Stomach (tissue), 9 donors: ENCODE measurements around the gene NPAS1. TPM values are rescaled to one million over a fixed set of nuclear protein-coding genes. Genes with fewer than 3 reads are reported as not detected.
"Not testable (repeated sequence)": the region's sequence is repeated elsewhere in the genome, so short reads cannot be mapped to it uniquely, and the experiment has no call there.

ENCODE experiments used
- DNase-seq, 2 donors: peaks; one replicate each; pipeline versions ENCODE4 v3.0.0 to v3.0.0-alpha.2; 2013 to 2019
- H3K27ac ChIP-seq, 5 donors: fragments of 200-600 bp in 4 of 5; sonication (generic) in 4 of 5; one replicate each; pipeline ENCODE4 v1.5.1; 2013 to 2019; ENCODE audit warnings: mild to moderate bottlenecking in 1 of 5, moderate library complexity in 1 of 5
- H3K27me3 ChIP-seq, 3 donors: fragments of 200-600 bp; sonication (generic); one replicate each; pipeline ENCODE4 v1.5.1; 2017 to 2019; ENCODE audit warnings: mixed run types in 1 of 3
- H3K36me3 ChIP-seq, 4 donors: fragments of 200-600 bp; sonication (generic); 1 replicate in 3 of 4; 2 replicates in 1 of 4; pipeline ENCODE4 v1.5.1; 2016 to 2019
- H3K4me1 ChIP-seq, 4 donors: fragments of 200-600 bp; sonication (generic); one replicate each; pipeline ENCODE4 v1.5.1; 2016 to 2019
- H3K4me3 ChIP-seq, 4 donors: fragments of 200-600 bp; sonication (generic) in 3 of 4; one replicate each; pipeline ENCODE4 v1.5.1; 2016 to 2019; ENCODE audit warnings: mild to moderate bottlenecking in 1 of 4
- H3K9me3 ChIP-seq, 4 donors: fragments of 200-600 bp; sonication (generic); one replicate each; pipeline ENCODE4 v1.5.1; 2016 to 2019
- CTCF ChIP-seq, 7 experiments: fragments of 450-650 bp in 4 of 7; fragments of 200-600 bp in 3 of 7; sonication (generic) in 3 of 7; IDR thresholded peaks; one replicate each; pipeline ENCODE4 v1.5.1; 2016 to 2019; ENCODE audit warnings: antibody characterized with exemption in 7 of 7, control low read depth in 2 of 7, mild to moderate bottlenecking in 1 of 7
- EP300 ChIP-seq: sonication (generic); formaldehyde crosslinking; IDR thresholded peaks from one replicate; pipeline ENCODE4 v1.6.1; 2017; ENCODE audit warnings: antibody characterized with exemption
- POLR2A ChIP-seq, 4 donors: fragments of 450-650 bp; IDR thresholded peaks; one replicate each; pipeline ENCODE4 v1.6.1; 2016; ENCODE audit warnings: antibody characterized with exemption in 4 of 4, control low read depth in 2 of 4, mild to moderate bottlenecking in 1 of 4, moderate library complexity in 1 of 4
- POLR2AphosphoS5 ChIP-seq, 3 donors: sonication (generic); formaldehyde crosslinking; IDR thresholded peaks; one replicate each; pipeline ENCODE4 v1.6.1; 2016; ENCODE audit warnings: antibody characterized with exemption in 3 of 3
- WGBS, 5 donors: extraction: QIAGEN DNeasy Blood & Tissue Kit in 3 of 5; methylation state at CpG; one replicate each; pipeline versions ENCODE4 v1.1.5 to v1.1.7; 2013 to 2018; 5-methylcytosine and 5-hydroxymethylcytosine counted together
- intact Hi-C: fragments of 100-400 bp; cut with DNase I; formaldehyde crosslinking; loops from one replicate; pipeline ENCODE4 v1.15.1; 2023; ENCODE audit warnings: low total_unique reads
- polyA plus RNA-seq, 3 donors: library from polyadenylated mRNA; stranded (reverse); fragments of 200-250 nt; gene quantifications; one replicate each; pipeline ENCODE4 v1.2.3, GENCODE V29; 2013
- total RNA-seq, 5 donors: library from RNA; depleted of rRNA; stranded (reverse); fragments of >200 nt; gene quantifications; one replicate each; pipeline versions ENCODE4 v1.1.0 to v1.2.3, GENCODE V29; 2014 to 2016
- donor health status: healthy with polysubstance abuse.
- donor health status: Bipolar disorder and iron deficiency.
- donor health status: healthy.

The NPAS1 gene
- total and polyA plus RNA-seq, 8 donors: 0.72 to 8.9 (median 1.1) TPM; not detected in 3

GRCh38 chr19:47045867-47046470 is 26.3 kb downstream of the NPAS1 start:
- intact Hi-C loops: no loop called here
- no peaks in the 10 kb centered on the region for H3K27me3 ChIP-seq

GRCh38 chr19:47047272-47047762 is 27.7 kb downstream of the NPAS1 start:
- no peak for DNase-seq
- 83 to 88% (median 85%) methylated on average over 13 of the region's 13 CpGs for WGBS, 5 donors
- peak overlapping the region; percentile 82 to 99 (median 92) for H3K4me3 ChIP-seq
- intact Hi-C loops: no loop called here
- H3K4me1 ChIP-seq: peaks cover 0 to 18% (median 16%) of the 10 kb centered on the region in 4 donors
- peak overlapping the region in 2 of 5 donors; percentile 82 to 88 for H3K27ac ChIP-seq
- TF ChIP-seq EP300 (no peak), POLR2AphosphoS5 (IDR thresholded peaks at IDR 0.05) (no peak), POLR2A (IDR thresholded peaks at IDR 0.05) (no peak), CTCF (IDR thresholded peaks at IDR 0.05) (no peak)
- no peaks in the 10 kb centered on the region for H3K27me3 ChIP-seq
- peaks cover 0 to 30% (median 19%) of the 10 kb centered on the region in 4 donors for H3K36me3 ChIP-seq
- H3K9me3 ChIP-seq: no peaks in the 10 kb centered on the region

More at GRCh38 chr19:47045867-47046470, 26.3 kb downstream of the NPAS1 start:
- no peak for TF ChIP-seq POLR2AphosphoS5 (IDR thresholded peaks at IDR 0.05)
- no peak for TF ChIP-seq CTCF (IDR thresholded peaks at IDR 0.05)
- no peak for TF ChIP-seq POLR2A (IDR thresholded peaks at IDR 0.05)
- no peak for TF ChIP-seq EP300
- Histone ChIP-seq H3K4me1 (peaks cover 0 to 18% (median 16%) of the 10 kb centered on the region in 4 donors), H3K4me3 (no peak overlapping the region), H3K36me3 (peaks cover 0 to 30% (median 20%) of the 10 kb centered on the region in 4 donors), H3K9me3 (no peaks in the 10 kb centered on the region), H3K27ac (no peak overlapping the region)
- 93 to 95% (median 93%) methylated on average over 29 to 45 of the region's 45 CpGs for WGBS, 5 donors
- no peak for DNase-seq

- peak; percentile 84 to 94 for DNase-seq
- H3K36me3 ChIP-seq: peaks cover 0 to 30% (median 14%) of the 10 kb centered on the region in 4 donors
- no peaks in the 10 kb centered on the region for H3K27me3 ChIP-seq
- H3K9me3 ChIP-seq: no peaks in the 10 kb centered on the region
- intact Hi-C loops: no loop called here
- peak in 1 of 3 donors; percentile 30 for TF ChIP-seq POLR2AphosphoS5 (IDR thresholded peaks at IDR 0.05)
- no peak for TF ChIP-seq EP300
- 2 to 4% (median 4%) methylated on average over 35 to 42 of the region's 42 CpGs for WGBS, 5 donors
- peaks cover 0 to 18% (median 16%) of the 10 kb centered on the region in 4 donors for H3K4me1 ChIP-seq
- H3K27ac ChIP-seq: peak overlapping the region; percentile 74 to 88 (median 83)
- H3K4me3 ChIP-seq: peak overlapping the region; percentile 82 to 99 (median 92)
Measured at GRCh38 chr19:47047763-47048405, 28.2 kb downstream of the NPAS1 start.

GRCh38 chr19:47049307-47049700 is 29.7 kb downstream of the NPAS1 start:
- peaks cover 0 to 19% (median 10%) of the 10 kb centered on the region in 4 donors for H3K36me3 ChIP-seq
- peak overlapping the region in 3 of 4 donors; percentile 82 to 99 (median 96) for H3K4me3 ChIP-seq
- H3K27ac ChIP-seq: peak overlapping the region in 1 of 5 donors; percentile 20
- WGBS, 5 donors: 47 to 54% (median 52%) methylated on average over 9 of the region's 9 CpGs
- H3K4me1 ChIP-seq: peaks cover 0 to 18% (median 16%) of the 10 kb centered on the region in 4 donors
- TF ChIP-seq CTCF (IDR thresholded peaks at IDR 0.05) (no peak), POLR2AphosphoS5 (IDR thresholded peaks at IDR 0.05) (no peak), POLR2A (IDR thresholded peaks at IDR 0.05) (no peak), EP300 (no peak)
- intact Hi-C loops: no loop called here
- no peaks in the 10 kb centered on the region for H3K27me3 ChIP-seq
- H3K9me3 ChIP-seq: no peaks in the 10 kb centered on the region
- DNase-seq: no peak

GRCh38 chr19:47050562-47050961 is 30.9 kb downstream of the NPAS1 start:
- H3K27ac ChIP-seq, H3K9me3 ChIP-seq, H3K27me3 ChIP-seq, H3K4me3 ChIP-seq, DNase-seq, intact Hi-C loops, H3K36me3 ChIP-seq: not testable (repeated sequence)
- WGBS, 5 donors: 55 to 77% (median 60%) methylated on average over 3 of the region's 3 CpGs
- peaks cover 0 to 18% (median 16%) of the 10 kb centered on the region in 4 donors for H3K4me1 ChIP-seq
